ENCODE results near the gene MCHR1.

DNA sequence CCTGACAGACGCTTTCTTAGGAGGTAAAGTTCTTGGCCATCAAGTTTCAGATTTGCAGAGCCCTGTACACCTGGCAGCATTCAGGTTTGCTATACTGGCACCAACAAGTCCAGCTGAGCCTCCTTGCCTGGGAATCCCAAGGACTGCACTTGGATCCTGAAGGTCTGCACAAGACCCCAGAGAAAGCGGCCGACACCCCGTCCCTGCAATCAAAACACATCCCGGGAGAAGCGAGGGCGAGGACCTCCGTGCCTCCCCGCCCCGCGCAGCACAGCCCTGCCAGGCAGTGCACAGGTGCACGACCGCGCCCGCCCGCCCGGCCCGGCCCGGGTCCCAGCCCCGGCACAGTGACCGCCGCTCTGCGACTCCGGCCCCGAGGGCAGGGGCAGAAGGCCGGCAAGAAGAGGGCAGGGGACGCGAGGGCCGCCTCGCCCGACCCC is 43.3 kb upstream of the MCHR1 start:
- TF ChIP-seq EGR1 (IDR thresholded peaks at IDR 0.05), result 0 out of 2 replicates have a peak, but pooled peaks have one; percentile 25
- TF ChIP-seq EP300 (IDR thresholded peaks at IDR 0.05; ENCODE audit: borderline replicate concordance), result no peak
- TF ChIP-seq, protein P1, sequence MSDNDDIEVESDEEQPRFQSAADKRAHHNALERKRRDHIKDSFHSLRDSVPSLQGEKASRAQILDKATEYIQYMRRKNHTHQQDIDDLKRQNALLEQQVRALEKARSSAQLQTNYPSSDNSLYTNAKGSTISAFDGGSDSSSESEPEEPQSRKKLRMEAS (IDR thresholded peaks at IDR 0.05), result no peak
- TF ChIP-seq, protein P2, sequence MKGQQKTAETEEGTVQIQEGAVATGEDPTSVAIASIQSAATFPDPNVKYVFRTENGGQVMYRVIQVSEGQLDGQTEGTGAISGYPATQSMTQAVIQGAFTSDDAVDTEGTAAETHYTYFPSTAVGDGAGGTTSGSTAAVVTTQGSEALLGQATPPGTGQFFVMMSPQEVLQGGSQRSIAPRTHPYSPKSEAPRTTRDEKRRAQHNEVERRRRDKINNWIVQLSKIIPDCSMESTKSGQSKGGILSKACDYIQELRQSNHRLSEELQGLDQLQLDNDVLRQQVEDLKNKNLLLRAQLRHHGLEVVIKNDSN (IDR thresholded peaks at IDR 0.05), result no peak
- TF ChIP-seq NFIC (IDR thresholded peaks at IDR 0.05), result no peak
- TF ChIP-seq CEBPB (IDR thresholded peaks at IDR 0.05), result no peak
- TF ChIP-seq REST (IDR thresholded peaks at IDR 0.05; ENCODE audit: low read depth), result no peak
- no peak for TF ChIP-seq FOXM1 (IDR thresholded peaks at IDR 0.05; ENCODE audit: borderline replicate concordance, low read depth)
- no peak for TF ChIP-seq TAF1 (IDR thresholded peaks at IDR 0.05; ENCODE audit: low read depth)
- TF ChIP-seq RAD21 (IDR thresholded peaks at IDR 0.05; ENCODE audit: low read depth), result no peak
- TF ChIP-seq CREB1 (IDR thresholded peaks at IDR 0.05; ENCODE audit: low read depth), result no peak
- TF ChIP-seq TEAD4 (IDR thresholded peaks at IDR 0.05), result no peak
- no peak for TF ChIP-seq TCF12 (IDR thresholded peaks at IDR 0.05; ENCODE audit: low read depth)

All from Ishikawa (cell line).